ENCODE measurements around the gene LOXHD1. TPM values are rescaled to one million over a fixed set of nuclear protein-coding genes. Genes with fewer than 3 reads are reported as not detected.

LOXHD1 gene
- total RNA-seq, 4 donors from 2014 or later, result 0.41 TPM; not detected in 3

GRCh38 chr18:46679846-46680598, 23.0 kb upstream of the LOXHD1 start:
- no peak overlapping the region for H3K4me3 ChIP-seq
- ATAC-seq (no peak), DNase-seq (no peak)
- no peaks in the 10 kb centered on the region for H3K9me3 ChIP-seq
- H3K27me3 ChIP-seq, result no peaks in the 10 kb centered on the region
- intact Hi-C loops (cut with DNase I; ENCODE audit: low total_unique reads), result loop anchor here (10.0 kb wide), 1 partner anchor 175 kb away; no protein-coding TSS in a partner anchor
- peaks cover 0 to 18% of the 10 kb centered on the region in 2 donors for H3K4me1 ChIP-seq
- no peaks in the 10 kb centered on the region for H3K36me3 ChIP-seq
- H3K27ac ChIP-seq, result peak overlapping the region in 1 of 4 donors; percentile 35
- TF ChIP-seq CTCF (IDR thresholded peaks at IDR 0.05 in 4 of 5, conservative IDR thresholded peaks at IDR 0.05 in 1 of 5) (no peak), POLR2A (IDR thresholded peaks at IDR 0.05) (no peak)
- in situ Hi-C loops (cut with MboI; ENCODE audit: low sequenced_read_pairs in 4 of 4), result no loop called here

- no peaks in the 10 kb centered on the region for H3K36me3 ChIP-seq
- H3K4me1 ChIP-seq, result peaks cover 0 to 25% of the 10 kb centered on the region in 2 donors
- intact Hi-C loops (cut with DNase I; ENCODE audit: low total_unique reads), result loop anchor here (10.0 kb wide), 1 partner anchor 176 kb away; no protein-coding TSS in a partner anchor
- H3K9me3 ChIP-seq, result no peaks in the 10 kb centered on the region
- H3K4me3 ChIP-seq, result no peak overlapping the region
- TF ChIP-seq POLR2A (IDR thresholded peaks at IDR 0.05), result no peak
- TF ChIP-seq CTCF (IDR thresholded peaks at IDR 0.05 in 4 of 5, conservative IDR thresholded peaks at IDR 0.05 in 1 of 5), result no peak
- in situ Hi-C loops (cut with MboI; ENCODE audit: low sequenced_read_pairs in 4 of 4), result no loop called here
- no peaks in the 10 kb centered on the region for H3K27me3 ChIP-seq
- ATAC-seq, result no peak
- DNase-seq, result no peak
- no peak overlapping the region for H3K27ac ChIP-seq
These were observed 21.9 kb upstream of the LOXHD1 start for GRCh38 chr18:46678785-46679399.

- DNase-seq (no peak), ATAC-seq (no peak)
- Histone ChIP-seq H3K36me3 (no peaks in the 10 kb centered on the region), H3K4me1 (peaks cover 0 to 27% of the 10 kb centered on the region in 2 donors), H3K27me3 (no peaks in the 10 kb centered on the region), H3K4me3 (no peak overlapping the region), H3K27ac (no peak overlapping the region), H3K9me3 (no peaks in the 10 kb centered on the region)
- TF ChIP-seq POLR2A (IDR thresholded peaks at IDR 0.05), result no peak
- TF ChIP-seq CTCF (IDR thresholded peaks at IDR 0.05 in 4 of 5, conservative IDR thresholded peaks at IDR 0.05 in 1 of 5), result no peak
- intact Hi-C loops (cut with DNase I; ENCODE audit: low total_unique reads) (loop anchor here (10.0 kb wide), 1 partner anchor 177 kb away; no protein-coding TSS in a partner anchor), in situ Hi-C loops (cut with MboI; ENCODE audit: low sequenced_read_pairs in 4 of 4) (no loop called here)
These were observed 21.0 kb upstream of the LOXHD1 start for GRCh38 chr18:46678041-46678440.

- Histone ChIP-seq H3K27me3 (no peaks in the 10 kb centered on the region), H3K36me3 (no peaks in the 10 kb centered on the region)
- intact Hi-C loops (cut with DNase I; ENCODE audit: low total_unique reads), result loop anchor here (10.0 kb wide), 1 partner anchor 177 kb away; no protein-coding TSS in a partner anchor
These were observed 20.6 kb upstream of the LOXHD1 start for GRCh38 chr18:46677611-46678010.

More at GRCh38 chr18:46677611-46678010, 20.6 kb upstream of the LOXHD1 start:
- in situ Hi-C loops (cut with MboI; ENCODE audit: low sequenced_read_pairs in 4 of 4), result no loop called here
- Histone ChIP-seq H3K4me1 (peaks cover 0 to 27% of the 10 kb centered on the region in 2 donors), H3K4me3 (no peak overlapping the region), H3K9me3 (no peaks in the 10 kb centered on the region), H3K27ac (no peak overlapping the region)
- ATAC-seq (no peak), DNase-seq (no peak)
- peak in 1 of 5 experiments; percentile 8 for TF ChIP-seq CTCF (IDR thresholded peaks at IDR 0.05 in 4 of 5, conservative IDR thresholded peaks at IDR 0.05 in 1 of 5)
- TF ChIP-seq POLR2A (IDR thresholded peaks at IDR 0.05), result no peak

Measured in gastrocnemius medialis (tissue), 4 donors.